ENCODE measurements around the gene GON4L. TPM values are rescaled to one million over a fixed set of nuclear protein-coding genes. Genes with fewer than 3 reads are reported as not detected.
A peak's percentile ranks its signal among the peaks of the same experiment; 100 is the strongest.
"Not testable (repeated sequence)": the region's sequence is repeated elsewhere in the genome, so short reads cannot be mapped to it uniquely, and the experiment has no call there.

Gene GON4L, protein sequence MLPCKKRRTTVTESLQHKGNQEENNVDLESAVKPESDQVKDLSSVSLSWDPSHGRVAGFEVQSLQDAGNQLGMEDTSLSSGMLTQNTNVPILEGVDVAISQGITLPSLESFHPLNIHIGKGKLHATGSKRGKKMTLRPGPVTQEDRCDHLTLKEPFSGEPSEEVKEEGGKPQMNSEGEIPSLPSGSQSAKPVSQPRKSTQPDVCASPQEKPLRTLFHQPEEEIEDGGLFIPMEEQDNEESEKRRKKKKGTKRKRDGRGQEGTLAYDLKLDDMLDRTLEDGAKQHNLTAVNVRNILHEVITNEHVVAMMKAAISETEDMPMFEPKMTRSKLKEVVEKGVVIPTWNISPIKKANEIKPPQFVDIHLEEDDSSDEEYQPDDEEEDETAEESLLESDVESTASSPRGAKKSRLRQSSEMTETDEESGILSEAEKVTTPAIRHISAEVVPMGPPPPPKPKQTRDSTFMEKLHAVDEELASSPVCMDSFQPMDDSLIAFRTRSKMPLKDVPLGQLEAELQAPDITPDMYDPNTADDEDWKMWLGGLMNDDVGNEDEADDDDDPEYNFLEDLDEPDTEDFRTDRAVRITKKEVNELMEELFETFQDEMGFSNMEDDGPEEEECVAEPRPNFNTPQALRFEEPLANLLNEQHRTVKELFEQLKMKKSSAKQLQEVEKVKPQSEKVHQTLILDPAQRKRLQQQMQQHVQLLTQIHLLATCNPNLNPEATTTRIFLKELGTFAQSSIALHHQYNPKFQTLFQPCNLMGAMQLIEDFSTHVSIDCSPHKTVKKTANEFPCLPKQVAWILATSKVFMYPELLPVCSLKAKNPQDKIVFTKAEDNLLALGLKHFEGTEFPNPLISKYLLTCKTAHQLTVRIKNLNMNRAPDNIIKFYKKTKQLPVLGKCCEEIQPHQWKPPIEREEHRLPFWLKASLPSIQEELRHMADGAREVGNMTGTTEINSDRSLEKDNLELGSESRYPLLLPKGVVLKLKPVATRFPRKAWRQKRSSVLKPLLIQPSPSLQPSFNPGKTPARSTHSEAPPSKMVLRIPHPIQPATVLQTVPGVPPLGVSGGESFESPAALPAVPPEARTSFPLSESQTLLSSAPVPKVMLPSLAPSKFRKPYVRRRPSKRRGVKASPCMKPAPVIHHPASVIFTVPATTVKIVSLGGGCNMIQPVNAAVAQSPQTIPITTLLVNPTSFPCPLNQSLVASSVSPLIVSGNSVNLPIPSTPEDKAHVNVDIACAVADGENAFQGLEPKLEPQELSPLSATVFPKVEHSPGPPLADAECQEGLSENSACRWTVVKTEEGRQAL (N-terminal part only)
- 31.8 and 34.3 TPM in 2 replicates for total RNA-seq

- peak; percentile 96 for DNase-seq
These were observed at the start of gene GON4L for GRCh38 chr1:155856975-155857930. Gene GON4L (minus strand): TSS chr1:155857214. CDS start chr1:155853780, 3,434 bp downstream.

- DNase-seq: no peak
These were observed 47.2 kb upstream of the GON4L start for GRCh38 chr1:155904261-155904660.

DNA sequence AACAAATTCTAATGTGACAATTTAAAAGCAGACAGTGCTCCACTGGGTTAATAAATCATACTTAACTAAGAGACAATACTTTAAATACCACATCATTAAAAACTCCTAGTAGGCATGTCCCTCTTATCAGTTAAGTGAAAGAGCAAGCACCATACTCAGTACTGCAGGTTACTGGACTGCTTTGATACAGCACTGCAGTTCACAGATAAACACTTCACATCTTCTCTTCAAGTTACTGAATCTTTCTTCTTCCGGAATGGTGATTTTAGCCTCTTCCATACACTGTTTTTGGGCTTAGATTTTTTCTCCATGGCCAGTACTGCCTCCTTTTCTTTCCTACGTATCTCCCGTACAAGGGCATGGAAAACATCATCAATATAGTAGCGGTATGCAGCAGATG, 43.1 kb upstream of the GON4L start:
- DNase-seq: no peak

GRCh38 chr1:155899683-155900082, 42.7 kb upstream of the GON4L start:
- no peak for DNase-seq

- DNase-seq: no peak
These were observed 41.9 kb upstream of the GON4L start for GRCh38 chr1:155898888-155899287.

DNA sequence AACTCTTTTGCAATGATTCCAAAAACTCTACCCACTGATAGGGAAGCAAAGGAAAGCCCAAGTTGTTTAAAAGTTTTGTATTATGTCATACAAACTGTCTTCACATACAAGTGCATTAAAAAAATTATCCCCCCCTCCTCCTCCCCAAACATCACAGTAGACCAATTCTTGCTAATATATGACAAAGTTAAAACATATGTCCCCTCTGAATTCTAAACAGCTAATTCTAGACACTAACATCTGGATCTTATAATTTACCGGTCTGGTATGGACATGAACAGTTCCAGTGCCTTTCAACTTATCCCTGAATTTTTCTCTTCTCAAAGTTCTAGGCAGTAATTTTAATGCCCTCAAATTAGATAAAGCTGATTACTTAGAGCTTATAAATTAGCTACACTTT, 40.7 kb upstream of the GON4L start:
- DNase-seq: no peak

GRCh38 chr1:155896476-155896875, 39.5 kb upstream of the GON4L start:
- not testable (repeated sequence) for DNase-seq

- DNase-seq: not testable (repeated sequence)
These were observed 38.6 kb upstream of the GON4L start for GRCh38 chr1:155895617-155896016.

- DNase-seq: peak; percentile 96
These were observed 36.6 kb upstream of the GON4L start for GRCh38 chr1:155893389-155894142.

DNA sequence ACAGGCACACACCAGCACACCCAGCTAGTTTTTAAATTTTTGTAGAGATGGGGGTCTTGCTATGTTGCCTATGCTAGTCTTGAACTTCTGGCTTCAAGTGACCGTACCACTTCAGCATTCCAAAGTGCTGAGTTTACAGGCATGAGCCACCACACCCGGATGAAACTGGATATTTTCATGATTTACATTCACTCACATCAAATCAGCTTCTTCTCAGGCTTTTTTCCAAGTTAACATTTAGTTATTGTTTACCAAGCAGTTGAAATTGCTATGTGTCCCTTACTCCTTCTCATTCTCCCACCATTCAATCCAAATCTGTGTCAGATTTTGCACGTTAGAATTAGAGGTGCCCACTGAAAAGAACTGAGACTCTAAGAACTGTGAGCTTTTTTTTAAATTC, 35.8 kb upstream of the GON4L start:
- peak; percentile 73 for DNase-seq

DNA sequence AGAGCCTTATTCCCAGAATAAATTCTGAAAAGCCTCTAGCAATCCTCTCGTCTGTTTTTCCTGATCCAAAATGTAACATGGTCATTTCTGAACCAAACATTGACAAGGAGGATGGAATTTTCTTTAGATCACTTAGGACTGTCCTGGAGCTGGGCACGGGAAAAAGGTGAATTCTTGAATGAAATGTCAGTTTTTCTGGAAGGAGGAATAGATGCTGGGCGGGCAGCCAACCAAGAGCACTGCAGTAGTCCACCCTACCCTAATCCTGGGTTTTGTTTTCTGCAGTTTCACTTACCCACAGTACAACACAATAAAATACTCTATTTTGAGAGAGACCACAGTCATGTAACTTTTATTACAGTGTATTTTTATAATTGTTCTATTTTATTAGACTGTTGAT, 33.2 kb upstream of the GON4L start:
- DNase-seq: peak; percentile 5

DNA sequence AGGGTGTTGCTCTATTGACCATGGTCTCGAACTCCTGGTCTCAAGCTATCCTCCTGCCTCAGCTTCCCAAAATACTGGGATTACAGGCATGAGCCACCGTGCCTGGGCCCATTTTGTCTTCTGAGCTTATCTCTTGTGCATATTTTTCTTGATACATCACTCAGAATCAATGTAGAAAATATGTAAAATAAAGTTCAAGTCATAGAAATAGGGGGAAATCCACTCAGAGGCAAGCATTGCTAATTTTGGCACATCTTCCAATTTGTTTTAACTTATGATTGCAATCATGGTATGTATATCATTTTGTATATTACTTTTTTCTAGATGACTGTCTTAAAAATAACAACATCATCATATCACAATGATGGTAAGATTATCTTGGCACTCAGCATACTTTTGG, 32.6 kb upstream of the GON4L start:
- DNase-seq: peak; percentile 47

DNA sequence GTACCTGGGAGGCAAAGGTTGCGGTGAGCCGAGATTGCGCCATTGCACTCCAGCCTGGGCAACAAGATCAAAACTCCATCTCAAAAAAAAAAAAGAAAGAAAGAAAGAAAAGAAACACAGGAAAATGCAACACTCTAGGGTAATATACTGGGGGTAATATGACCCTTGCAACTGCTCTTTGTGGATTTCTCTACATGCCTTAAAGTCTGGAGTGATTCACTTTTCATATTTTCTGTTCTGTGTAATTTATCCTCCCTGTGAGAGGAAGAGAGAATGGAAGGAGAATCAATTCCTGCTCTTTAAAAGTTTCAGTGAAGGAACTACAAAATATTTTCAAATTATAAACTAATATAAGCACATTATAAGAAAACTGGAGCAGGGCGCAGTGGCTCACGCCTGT, 31.5 kb upstream of the GON4L start:
- no peak for DNase-seq

GRCh38 chr1:155884982-155885381, 28.0 kb upstream of the GON4L start:
- no peak for DNase-seq

GRCh38 chr1:155884031-155884960, 27.3 kb upstream of the GON4L start:
- no peak for DNase-seq

GRCh38 chr1:155882766-155883165, 25.8 kb upstream of the GON4L start:
- no peak for DNase-seq

- DNase-seq: no peak
These were observed 25.2 kb upstream of the GON4L start for GRCh38 chr1:155882235-155882634.

- DNase-seq: no peak
These were observed 23.9 kb upstream of the GON4L start for GRCh38 chr1:155880950-155881349.

DNA sequence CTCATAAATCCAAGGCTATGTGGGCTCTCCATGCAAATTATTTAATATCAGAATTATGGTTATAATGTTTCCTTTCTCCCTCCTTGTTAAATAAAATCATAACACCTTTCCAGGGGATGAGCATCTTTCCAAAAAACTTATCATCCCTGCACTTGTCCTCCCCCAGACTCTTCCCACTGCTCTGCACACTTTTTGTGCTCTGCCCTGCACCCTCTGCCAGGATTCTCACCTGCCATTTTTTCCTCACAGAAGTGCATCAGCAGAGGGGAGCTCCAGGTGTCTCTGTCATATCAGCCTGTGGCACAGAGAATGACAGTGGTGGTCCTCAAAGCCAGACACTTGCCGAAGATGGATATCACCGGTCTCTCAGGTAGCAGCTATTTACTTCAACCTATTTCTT, 23.2 kb upstream of the GON4L start:
- no peak for DNase-seq

DNA sequence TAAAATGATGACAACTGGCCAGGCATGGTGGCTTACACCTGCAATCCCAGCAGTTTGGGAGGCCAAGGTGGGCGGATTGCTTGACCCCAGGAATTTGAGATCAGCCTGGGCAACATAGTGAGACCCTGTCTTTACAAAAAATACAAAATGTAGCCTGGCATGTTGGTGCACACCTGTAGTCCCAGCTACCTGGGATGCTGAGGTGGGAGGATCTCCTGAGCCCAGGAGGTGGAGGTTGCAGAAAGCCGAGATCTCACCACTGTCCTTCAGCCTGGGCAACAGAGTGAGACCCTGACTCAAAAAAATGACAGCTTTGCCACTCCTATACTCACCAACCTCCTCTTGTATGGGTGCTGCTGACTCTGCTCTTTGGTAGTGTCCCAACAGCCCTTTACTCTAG, 20.9 kb upstream of the GON4L start:
- no peak for DNase-seq

All from dermis blood vessel endothelial cell (primary cell).